Keratinocyte (primary cell): ENCODE data around the gene AQP2. TPM values are rescaled to one million over a fixed set of nuclear protein-coding genes. Genes with fewer than 3 reads are reported as not detected.

Experiments used
- DNase-seq: peaks from one replicate; pipeline ENCODE4 v3.0.0-alpha.2; 2011; ENCODE audit warnings: low read depth, missing footprints, low spot score
- FAIRE-seq: peaks from 2 replicates; lab custom pipeline; 2011; peaks lifted over from hg19 to GRCh38; lab: Jason Lieb, UNC
- H2AFZ ChIP-seq: 2 replicates; pipeline ENCODE4 v1.6.0; 2012; ENCODE audit warnings: low read length, control low read depth, inconsistent platforms; ENCODE audit not compliant: control insufficient read depth
- H3K27ac ChIP-seq: 2 replicates; pipeline ENCODE4 v1.5.1; 2011; ENCODE audit warnings: low read length; ENCODE audit not compliant: control insufficient read depth, insufficient read depth
- H3K27me3 ChIP-seq: 3 replicates; pipeline ENCODE4 v1.6.0; 2011; ENCODE audit warnings: low read length; ENCODE audit not compliant: control insufficient read depth, insufficient read depth; ENCODE audit errors: extremely low read depth
- H3K36me3 ChIP-seq, 2 experiments: 2 replicates in 1 of 2; 3 replicates in 1 of 2; pipeline ENCODE4 v1.5.1; 2011; ENCODE audit warnings: low read length in 2 of 2, mild to moderate bottlenecking in 1 of 2; ENCODE audit not compliant: control insufficient read depth in 2 of 2, insufficient read depth in 2 of 2; ENCODE audit errors: extremely low read depth in 1 of 2
- H3K4me1 ChIP-seq: 3 replicates; pipeline ENCODE4 v1.5.1; 2011; ENCODE audit warnings: low read length; ENCODE audit not compliant: control insufficient read depth, insufficient read depth; ENCODE audit errors: extremely low read depth
- H3K4me2 ChIP-seq: 3 replicates; pipeline ENCODE4 v1.6.0; 2011; ENCODE audit warnings: low read depth, low read length; ENCODE audit not compliant: control insufficient read depth, insufficient read depth; ENCODE audit errors: extremely low read depth
- H3K4me3 ChIP-seq, 3 experiments: fragments of 200-600 bp in 1 of 3; sonication (generic) in 1 of 3; 2 replicates in 2 of 3; 3 replicates in 1 of 3; pipeline ENCODE4 v1.5.1; 2011 to 2016; ENCODE audit warnings: low read length in 3 of 3, mild to moderate bottlenecking in 3 of 3, control low read depth in 2 of 3, inconsistent platforms in 1 of 3, low read depth in 1 of 3, mixed read lengths in 1 of 3, mixed run types in 1 of 3, moderate library complexity in 1 of 3; ENCODE audit not compliant: control insufficient read depth in 2 of 3, insufficient read depth in 2 of 3; ENCODE audit errors: extremely low read depth in 1 of 3
- H3K79me2 ChIP-seq: 2 replicates; pipeline ENCODE4 v1.6.0; 2012; ENCODE audit warnings: low read length; ENCODE audit not compliant: control insufficient read depth, insufficient read depth
- H3K9ac ChIP-seq: 3 replicates; pipeline ENCODE4 v1.6.0; 2011; ENCODE audit warnings: low read length; ENCODE audit not compliant: control insufficient read depth, insufficient read depth; ENCODE audit errors: extremely low read depth
- H3K9me1 ChIP-seq: 3 replicates; pipeline ENCODE4 v1.6.0; 2011; ENCODE audit warnings: low read length; ENCODE audit not compliant: control insufficient read depth, insufficient read depth; ENCODE audit errors: extremely low read depth
- H3K9me3 ChIP-seq: 2 replicates; pipeline ENCODE4 v1.5.1; 2012; ENCODE audit warnings: low read depth, low read length; ENCODE audit not compliant: control insufficient read depth
- H4K20me1 ChIP-seq: 3 replicates; pipeline ENCODE4 v1.6.0; 2011; ENCODE audit warnings: low read length; ENCODE audit not compliant: control insufficient read depth, insufficient read depth; ENCODE audit errors: extremely low read depth
- CTCF ChIP-seq, 3 experiments: IDR thresholded peaks in 1 of 3; conservative IDR thresholded peaks in 1 of 3; optimal IDR thresholded peaks in 1 of 3; 2 replicates in 2 of 3; 3 replicates in 1 of 3; pipeline versions ENCODE3 to v1.5.1; 2011; ENCODE audit warnings: low read length in 3 of 3, mild to moderate bottlenecking in 3 of 3, moderate library complexity in 2 of 3, control low read depth in 1 of 3, inconsistent platforms in 1 of 3; ENCODE audit not compliant: insufficient read depth in 2 of 3; ENCODE audit errors: extremely low read depth in 1 of 3
- EZH2 ChIP-seq: IDR thresholded peaks from one replicate; pipeline ENCODE4 v1.6.1; 2012; ENCODE audit warnings: inconsistent platforms, mild to moderate bottlenecking, low read length, moderate library complexity
- dilution Hi-C: fragments of 300-500 bp; cut with MboI; formaldehyde crosslinking; loops from one replicate; pipeline ENCODE4 v1.7.0; 2020; ENCODE audit warnings: low sequenced_read_pairs; ENCODE audit not compliant: extremely low pct_ligation_motif_present
- polyA plus RNA-seq, 5 experiments: library from polyadenylated mRNA; depleted of rRNA in 3 of 5; stranded (reverse) in 3 of 5; stranded (forward) in 1 of 5; unstranded in 1 of 5; fragments of >200 nt; gene quantifications; 1 replicate in 1 of 5; 2 replicates in 3 of 5; 3 replicates in 1 of 5; pipeline versions ENCODE4 v1.2.1 to v1.2.3, GENCODE V29; 2011 to 2012; ENCODE audit warnings: missing spikeins in 2 of 5, low read depth in 1 of 5, low replicate concordance in 1 of 5

AQP2 gene
- polyA plus RNA-seq, 1 donor (not counting 4 experiments of a cell fraction or from before 2014, with no cell fraction given): not detected

DNA sequence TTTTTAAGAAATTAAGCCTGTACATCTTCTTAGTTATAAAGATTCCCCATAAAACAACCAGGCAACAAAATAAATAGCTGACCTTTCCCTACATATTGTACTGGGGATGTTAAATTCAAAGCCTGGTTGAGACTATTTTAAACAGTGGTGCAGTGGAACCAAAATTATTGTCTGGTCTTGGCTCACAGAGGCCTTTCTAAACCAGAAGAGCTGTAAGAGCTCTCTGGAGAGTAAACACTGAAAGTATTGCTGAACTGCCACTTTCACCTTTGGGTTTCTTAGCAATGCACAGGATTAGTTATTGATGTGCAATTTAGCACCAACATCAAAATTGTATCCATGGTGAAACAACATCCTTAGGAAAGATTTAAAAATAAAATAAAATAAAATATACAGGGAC lies 54.2 kb downstream of the AQP2 start:
- Histone ChIP-seq H3K9me1 (no peaks in the 10 kb centered on the region), H3K4me3 (no peak overlapping the region), H3K27me3 (no peaks in the 10 kb centered on the region), H4K20me1 (no peaks in the 10 kb centered on the region), H3K9me3 (no peaks in the 10 kb centered on the region), H2AFZ (no peak overlapping the region), H3K9ac (no peak overlapping the region), H3K79me2 (peaks cover 12% of the 10 kb centered on the region), H3K36me3 (peaks cover 9 to 15% of the 10 kb centered on the region in 2 experiments), H3K4me2 (no peak overlapping the region), H3K4me1 (no peaks in the 10 kb centered on the region), H3K27ac (no peak overlapping the region)
- FAIRE-seq: no peak
- dilution Hi-C loops: loop anchor here (10.0 kb wide), 1 partner anchor 60 kb away; no protein-coding TSS in a partner anchor
- no peak for DNase-seq
- TF ChIP-seq EZH2 (no peak), CTCF (optimal IDR thresholded peaks at IDR 0.05 in 1 of 3, IDR thresholded peaks at IDR 0.05 in 1 of 3, conservative IDR thresholded peaks at IDR 0.05 in 1 of 3; ENCODE audit: extremely low read depth in 1 of 3, insufficient read depth in 2 of 3, low read length in 3 of 3) (no peak)

DNA sequence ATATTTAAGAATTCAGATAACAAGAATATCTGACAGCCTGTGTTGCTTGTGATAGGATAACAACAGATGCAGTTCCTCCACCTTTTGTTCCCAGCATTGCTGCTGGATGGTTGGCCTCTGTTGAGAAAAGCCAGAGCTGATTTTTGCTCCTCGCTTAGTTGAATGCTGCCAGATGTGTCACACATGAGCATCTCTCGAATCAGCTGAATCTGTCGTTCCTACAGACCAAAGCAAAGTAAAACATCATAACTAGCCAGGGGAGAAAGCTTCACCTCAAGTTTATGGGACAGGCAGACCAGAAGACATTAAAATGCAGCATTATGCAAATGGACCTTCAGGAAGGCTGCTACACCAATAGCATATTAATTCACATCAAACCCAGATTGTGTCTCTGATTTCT lies 54.6 kb downstream of the AQP2 start:
- no peak overlapping the region for H3K27ac ChIP-seq
- no peak overlapping the region for H3K4me3 ChIP-seq
- no peak for FAIRE-seq
- no peak for TF ChIP-seq EZH2
- no peak for TF ChIP-seq CTCF (optimal IDR thresholded peaks at IDR 0.05 in 1 of 3, IDR thresholded peaks at IDR 0.05 in 1 of 3, conservative IDR thresholded peaks at IDR 0.05 in 1 of 3; ENCODE audit: extremely low read depth in 1 of 3, insufficient read depth in 2 of 3, low read length in 3 of 3)
- no peak overlapping the region for H3K4me2 ChIP-seq
- no peaks in the 10 kb centered on the region for H3K4me1 ChIP-seq
- no peaks in the 10 kb centered on the region for H3K27me3 ChIP-seq
- H3K9me3 ChIP-seq: no peaks in the 10 kb centered on the region
- H3K36me3 ChIP-seq: peaks cover 9 to 15% of the 10 kb centered on the region in 2 experiments
- no peaks in the 10 kb centered on the region for H4K20me1 ChIP-seq
- H3K9ac ChIP-seq: no peak overlapping the region
- H3K79me2 ChIP-seq: peaks cover 12% of the 10 kb centered on the region
- DNase-seq: no peak
- no peak overlapping the region for H2AFZ ChIP-seq
- dilution Hi-C loops: loop anchor here (10.0 kb wide), 1 partner anchor 60 kb away; no protein-coding TSS in a partner anchor
- H3K9me1 ChIP-seq: no peaks in the 10 kb centered on the region
